GM18868 (cell line): Measurements from ENCODE around the gene GLB1L2.

Experiments used
- ATAC-seq: cut with Tn5 transposase; IDR thresholded peaks from one replicate; pipeline ENCODE4 v1.9.1; 2021; ENCODE audit warnings: mild to moderate bottlenecking, moderate library complexity; ENCODE audit not compliant: unreplicated experiment

Gene GLB1L2

DNA sequence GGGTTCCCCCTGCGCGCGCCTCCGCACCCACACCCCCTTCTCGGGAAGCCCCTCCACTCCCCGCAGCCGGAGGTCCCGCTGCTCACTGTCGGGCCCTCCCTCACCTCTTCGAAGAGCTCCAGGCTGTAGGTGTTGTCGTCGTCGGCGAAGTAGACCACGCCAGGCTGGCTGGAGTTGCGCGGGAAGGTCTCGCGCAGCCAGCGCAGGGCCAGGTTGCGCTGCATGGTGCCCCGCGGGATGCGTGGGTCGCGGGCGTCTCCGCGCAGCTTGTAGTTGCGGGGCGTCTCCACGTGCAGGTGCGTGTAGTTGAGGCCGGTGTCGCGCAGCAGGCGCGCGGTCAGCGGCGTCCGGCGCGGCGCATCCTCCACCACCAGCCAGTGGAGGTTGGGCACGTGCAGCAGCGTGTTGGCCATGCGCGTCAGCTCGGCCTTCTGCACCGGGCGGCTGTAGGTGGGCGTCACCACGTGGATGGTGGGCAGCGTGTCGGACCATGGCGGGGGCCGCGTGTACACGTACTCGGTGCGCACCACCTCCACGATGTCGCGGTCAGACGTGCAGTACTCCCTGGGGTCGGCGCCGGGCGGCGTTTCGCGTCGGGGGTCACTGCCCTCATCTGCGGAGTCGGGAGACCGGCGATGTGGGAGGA, 51.9 kb downstream of the GLB1L2 start:
- no peak for ATAC-seq

DNA sequence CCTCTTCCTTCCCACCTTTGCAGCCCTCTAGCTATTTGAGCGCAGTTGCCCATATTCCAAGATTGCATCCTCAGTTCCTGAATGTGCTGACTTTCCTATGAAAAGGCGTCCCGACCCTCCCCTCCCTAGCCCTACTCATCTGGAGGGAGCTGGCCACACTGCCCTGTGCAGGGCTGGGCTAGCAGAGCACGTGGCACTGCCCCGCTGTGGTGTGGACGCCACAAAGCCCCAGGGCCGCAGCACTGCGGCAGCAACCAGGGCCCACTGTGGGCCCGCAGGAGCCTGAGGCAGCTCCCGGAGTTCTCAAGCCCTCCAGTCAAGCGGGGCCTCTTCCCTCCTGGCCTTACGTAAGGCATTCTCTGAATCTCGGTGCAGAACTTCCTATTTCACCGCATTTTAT, 52.6 kb downstream of the GLB1L2 start:
- no peak for ATAC-seq

DNA sequence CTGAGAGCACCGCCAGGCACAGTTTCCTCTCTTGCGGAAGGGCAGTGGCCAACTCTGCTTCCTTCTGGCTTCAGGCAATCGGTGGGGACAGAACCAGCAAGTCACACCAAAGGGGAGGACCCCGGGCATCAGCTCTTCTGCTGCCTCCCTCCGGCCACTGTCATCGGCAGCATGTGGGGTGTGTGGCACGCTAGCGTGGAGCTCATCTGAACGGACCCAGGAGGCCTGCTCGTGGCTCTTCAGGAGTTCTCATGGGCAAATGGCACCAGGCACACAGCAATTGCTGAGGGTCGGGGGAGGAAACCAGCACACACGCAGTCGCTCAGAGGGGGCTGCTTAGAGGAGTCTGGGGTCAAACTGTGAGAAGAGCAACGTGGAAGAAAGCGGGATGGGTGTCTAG, 53.4 kb downstream of the GLB1L2 start:
- no peak for ATAC-seq

DNA sequence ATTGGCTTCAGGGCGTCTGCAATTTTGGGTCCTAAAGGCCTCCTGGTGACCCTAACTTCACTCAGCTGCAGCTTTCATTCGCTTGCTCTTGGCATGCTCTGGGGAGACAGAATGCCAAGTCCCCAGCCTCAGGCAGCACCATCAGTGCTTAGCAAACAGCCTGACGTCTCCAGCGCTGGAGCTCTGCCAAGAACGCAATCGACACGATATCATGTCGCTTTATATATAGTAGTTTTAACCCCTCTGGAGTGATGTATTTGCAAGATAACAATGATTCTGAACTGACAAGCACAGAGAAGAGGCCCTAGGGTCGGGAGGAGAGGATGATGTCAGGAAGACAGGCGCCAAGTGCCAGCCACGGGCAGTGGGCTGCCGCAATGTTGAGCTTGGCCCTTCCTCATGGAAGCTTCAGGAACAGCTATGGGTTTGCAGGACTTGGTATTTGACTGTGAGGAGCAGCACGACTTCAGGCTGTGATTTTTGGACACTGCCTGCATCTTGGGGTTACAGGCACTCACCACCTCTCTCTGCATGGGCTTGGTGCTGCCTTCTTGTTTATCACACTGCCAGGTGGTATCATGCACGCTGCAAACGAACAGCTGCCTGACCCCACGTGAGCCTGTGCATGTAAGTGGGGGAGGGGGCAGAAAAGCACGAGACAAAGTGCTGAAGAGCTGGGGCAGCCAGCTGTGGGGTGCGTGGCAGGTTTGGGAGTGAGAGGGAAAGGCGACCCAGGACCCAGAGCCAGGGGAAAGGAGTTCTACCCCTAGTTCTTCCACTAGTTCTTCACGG, 54.2 kb downstream of the GLB1L2 start:
- no peak for ATAC-seq

DNA sequence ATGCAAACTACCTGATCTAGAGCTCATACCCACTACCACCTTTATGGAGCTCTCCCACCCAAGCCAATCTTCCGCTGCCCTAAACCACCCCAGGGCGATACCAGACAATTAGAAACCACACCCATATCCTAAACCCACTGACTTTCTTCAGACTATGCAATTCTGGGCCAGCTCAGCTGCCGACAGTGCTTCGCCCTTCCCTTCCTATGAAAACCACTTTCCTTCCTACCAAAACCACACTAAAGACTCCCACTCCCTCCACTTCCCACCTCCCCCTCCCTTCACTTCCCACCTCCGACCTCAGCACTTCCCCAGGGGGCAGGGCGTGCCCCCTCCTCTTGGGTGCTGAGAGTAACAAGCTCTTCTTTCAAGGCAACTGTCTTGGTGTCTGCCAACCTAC, 55.2 kb downstream of the GLB1L2 start:
- ATAC-seq = no peak

DNA sequence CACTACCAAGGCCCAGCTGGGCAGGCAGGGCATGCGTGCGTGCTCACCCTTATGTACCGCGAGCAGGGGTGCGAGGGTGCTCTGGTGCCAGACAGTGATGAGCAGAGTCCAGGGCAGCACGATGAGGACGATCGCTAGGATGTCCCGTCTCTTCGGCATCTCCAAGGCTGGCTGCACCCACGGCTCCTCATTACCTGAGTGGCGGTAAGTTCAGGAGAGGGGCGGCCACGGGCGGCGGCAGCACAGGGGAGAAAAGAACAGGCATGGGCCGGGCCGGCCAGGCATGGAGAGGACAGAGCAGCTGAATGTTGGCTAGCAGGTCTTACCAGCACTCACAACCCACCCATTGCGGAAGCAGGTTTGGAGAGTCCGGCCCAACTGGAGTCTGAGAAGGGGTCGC, 55.7 kb downstream of the GLB1L2 start:
- no peak for ATAC-seq

DNA sequence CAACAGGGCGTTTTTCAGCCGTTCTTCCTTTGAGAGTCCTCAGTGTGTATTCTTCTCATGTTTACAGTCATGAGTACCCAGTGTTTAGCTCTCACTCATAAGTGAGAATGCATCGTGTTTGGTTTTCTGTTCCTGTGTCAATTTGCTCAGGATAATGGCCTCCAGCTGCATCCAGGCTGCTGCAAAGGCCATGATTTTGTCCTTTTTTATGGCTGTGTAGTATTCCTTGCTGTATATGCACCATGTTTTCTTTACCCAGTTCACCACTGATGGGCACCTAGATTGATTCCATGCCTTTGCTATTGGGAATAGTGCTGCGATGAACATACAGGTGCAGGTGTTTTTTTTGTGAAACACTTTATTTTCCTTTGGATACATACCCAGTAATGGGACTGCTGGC, 56.8 kb downstream of the GLB1L2 start:
- no peak for ATAC-seq

DNA sequence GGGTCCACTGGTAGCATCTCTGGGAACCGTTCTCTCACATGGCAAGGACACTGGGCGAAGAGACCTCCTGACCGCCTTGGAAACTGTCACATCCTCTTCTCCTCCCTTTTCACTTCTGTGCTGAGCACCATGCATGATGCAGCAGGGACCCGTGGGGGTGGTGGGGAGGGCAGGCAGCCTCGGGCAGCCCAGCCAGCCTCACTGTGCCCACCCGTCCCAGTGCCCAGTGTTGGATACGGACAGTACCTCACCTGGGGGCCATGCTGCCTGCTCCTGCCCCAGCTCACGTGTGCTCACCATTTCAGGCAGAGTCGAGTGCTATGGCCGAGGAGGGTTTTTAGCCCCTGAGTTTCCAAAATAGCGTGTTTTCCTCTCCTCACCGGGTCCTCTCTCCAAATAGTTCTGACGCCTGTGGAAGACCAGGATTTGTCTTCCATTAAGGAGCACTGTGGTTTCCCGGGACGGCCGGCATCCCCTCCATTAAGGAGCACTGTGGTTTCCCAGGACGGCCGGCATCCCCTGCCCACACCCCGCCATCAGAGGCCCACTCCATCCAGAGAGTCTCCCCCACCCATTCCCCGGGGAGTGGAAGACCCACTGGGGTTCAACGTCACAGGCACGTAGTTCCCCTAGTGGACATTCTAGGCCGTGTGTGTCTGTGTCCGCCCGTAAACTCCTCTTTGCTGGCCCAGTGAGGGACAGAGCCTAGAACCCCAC, 57.8 kb downstream of the GLB1L2 start:
- ATAC-seq = no peak

DNA sequence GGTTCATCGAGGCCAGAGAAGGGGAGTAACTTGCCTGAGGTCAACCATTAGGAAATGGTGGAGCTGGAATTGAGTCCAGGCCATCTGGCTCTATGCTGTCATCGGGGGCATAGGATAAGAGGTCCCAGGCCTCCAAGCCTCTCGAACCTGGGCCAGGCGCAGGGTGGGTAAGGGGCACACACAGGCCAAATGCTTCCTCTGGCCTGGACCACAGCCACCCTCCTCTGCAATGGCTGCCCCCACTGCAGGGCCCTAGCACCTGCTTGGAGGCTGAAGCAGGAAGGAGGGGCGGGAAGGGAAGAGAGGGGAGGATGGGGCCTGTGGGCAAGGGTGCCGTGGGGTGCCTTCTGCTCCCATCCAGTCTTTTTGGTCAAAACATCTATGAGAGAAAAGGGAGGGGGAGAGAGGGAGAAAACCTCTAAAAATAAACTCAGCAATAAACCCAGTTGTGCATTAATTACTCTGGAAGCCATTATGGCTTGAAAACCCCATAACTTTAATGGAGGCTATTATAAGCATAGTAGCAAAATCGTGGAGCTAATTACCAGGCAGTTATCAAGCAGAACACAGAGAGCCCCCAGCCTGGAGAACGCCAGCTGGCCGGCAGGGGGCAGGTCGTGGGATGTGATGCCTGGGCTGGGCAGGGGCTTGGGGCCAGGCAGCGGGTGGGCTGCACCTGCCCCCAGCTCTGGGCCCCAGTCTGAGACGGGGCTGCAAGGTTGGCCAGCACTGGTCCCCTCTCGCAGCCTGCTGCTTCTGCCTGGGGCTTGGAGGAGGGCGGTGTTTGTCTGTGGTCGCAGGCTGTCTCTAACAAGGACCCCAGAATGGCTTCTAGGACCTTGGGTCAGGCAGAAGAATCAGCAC, 59.1 kb downstream of the GLB1L2 start:
- no peak for ATAC-seq

DNA sequence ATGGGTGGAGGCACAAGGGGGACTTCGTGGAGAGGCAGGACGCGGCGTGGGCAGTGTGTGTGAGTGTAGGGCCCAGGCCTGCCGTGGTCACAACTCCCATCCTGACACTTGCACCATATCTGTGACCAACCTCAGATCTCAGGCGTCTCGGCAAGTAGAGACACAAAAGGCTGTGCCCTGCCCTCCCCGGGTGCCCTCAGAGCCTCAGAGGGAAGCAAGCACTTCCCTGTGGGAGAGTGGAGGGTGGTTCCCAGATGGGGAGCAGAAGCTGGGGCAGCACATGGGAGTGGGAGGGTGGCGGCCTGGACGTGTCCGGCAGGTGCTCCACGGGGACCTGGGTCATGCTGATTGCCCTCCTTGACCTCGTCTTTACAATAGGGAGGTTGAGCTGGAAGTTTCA, 59.9 kb downstream of the GLB1L2 start:
- no peak for ATAC-seq

DNA sequence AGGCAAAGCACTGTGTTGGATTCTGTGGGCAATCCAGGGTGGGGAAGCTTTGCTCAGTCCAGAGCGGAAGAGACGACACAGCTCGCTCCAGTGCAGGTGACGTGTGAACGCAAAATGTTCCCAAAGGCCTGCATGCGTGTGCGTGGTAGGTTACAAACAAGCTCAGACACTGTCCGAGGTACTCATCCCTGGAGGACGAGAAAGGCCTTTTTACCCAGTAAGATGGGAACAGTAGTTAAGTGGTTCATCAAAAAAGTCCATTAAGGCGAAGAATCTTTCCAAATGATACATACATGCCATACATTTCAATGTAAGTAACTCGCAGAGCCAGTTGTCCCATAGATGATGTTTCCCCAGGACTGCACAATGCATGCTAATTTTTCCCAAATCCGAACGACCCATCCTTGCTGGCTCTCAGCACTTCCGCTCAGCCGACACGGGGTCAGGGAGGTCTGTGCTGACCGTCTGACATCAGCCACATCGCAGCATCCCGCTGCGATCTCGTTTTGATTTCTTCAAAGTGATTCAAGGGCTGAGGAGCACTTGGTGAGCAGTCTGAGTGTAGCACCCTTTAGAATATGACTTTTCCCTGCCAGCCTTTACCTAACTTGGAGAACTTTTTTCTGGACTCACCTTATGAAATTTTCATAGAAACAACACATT, 61.3 kb downstream of the GLB1L2 start:
- ATAC-seq = no peak

DNA sequence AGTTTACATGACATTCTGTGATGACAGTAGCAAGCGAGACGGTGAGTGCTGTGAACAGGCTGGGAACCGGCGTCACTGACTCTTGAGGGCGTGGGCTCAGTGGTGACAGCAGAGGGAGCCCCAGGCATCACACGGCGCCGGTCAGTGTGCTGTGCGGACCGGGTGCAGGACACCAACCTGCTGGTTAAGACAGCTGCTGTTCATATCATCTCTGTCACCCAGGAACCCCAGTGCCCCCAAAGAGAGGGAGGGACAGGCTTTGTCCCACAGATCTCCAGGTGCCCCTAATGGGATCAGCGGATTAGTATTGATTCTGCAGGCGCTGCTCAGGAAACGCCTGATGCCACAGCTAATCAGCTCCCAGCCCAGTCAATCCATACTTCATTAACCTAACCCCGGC, 61.9 kb downstream of the GLB1L2 start:
- no peak for ATAC-seq

DNA sequence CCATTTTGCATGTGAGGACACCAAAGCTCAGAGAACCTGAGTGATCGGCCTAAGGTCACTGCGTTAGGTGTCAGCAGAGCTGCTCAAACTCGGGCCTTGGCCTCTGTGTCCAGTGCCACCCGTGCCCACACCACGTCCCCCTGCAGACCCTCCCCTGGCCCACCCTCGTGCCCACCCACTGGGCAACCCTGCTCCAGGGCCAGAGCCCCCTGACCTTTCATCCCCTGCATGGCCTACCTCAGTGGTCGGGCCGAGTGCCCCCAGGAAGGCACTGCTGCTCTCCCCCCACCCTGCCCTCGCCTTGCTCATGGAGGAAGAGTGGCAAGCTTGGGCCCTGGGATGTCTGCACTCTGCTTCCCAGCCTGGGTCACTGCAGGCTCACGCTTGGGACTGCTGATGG, 62.5 kb downstream of the GLB1L2 start:
- ATAC-seq = no peak

DNA sequence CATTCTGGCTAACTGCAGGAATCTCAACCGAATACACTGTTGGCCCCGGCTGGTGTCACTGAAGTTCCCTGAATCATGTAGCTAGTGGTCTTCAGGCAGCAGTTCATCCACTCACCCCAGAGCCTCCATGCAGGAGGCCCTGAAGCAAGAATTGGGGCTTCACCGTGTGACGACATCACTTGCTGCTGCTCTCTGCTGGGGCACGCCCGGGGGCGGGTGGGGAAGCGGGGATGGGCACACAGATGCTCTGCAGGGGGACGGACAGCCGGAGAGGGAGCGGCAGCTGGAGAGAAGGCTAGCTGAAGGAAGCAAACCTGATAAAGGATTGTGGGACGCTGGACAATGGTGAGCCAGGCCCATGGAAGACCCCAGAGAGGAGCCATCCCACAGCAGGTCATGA, 63.2 kb downstream of the GLB1L2 start:
- no peak for ATAC-seq

DNA sequence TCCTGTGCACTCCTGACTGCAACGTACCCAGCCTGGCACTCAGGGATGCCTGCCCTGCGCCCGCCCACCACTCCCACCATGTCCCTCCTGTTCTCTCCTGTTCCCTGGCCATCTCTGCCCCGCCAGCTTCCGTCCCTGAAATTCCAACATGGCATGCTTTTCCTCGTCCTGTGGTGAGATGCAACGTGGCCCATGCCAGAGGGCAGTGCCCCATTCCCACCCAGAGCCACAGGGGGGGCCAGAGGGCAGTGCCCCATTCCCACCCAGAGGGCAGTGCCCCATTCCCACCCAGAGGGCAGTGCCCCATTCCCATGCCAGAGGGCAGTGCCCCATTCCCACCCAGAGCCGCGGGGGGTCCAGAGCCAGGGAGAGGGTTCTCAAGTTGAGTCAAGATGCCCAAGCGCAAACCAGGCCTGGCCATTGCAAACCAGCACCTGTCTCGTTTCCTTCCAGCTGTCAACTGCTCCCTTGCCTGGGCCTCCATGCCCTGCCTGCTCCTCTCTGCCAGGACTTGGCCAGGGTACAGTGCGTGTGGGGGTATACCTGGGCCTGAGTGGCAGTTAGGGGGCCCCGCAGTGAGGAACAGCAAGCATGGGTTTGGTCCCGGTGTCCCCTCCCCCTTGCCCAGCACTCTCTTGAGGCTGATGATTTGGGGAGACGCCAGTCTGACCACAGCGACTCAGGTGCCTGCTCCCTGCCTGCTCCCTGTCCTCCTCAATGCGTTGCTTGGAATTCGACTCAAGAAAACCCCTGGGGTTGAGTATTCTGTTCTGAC, 65.7 kb downstream of the GLB1L2 start:
- no peak for ATAC-seq

DNA sequence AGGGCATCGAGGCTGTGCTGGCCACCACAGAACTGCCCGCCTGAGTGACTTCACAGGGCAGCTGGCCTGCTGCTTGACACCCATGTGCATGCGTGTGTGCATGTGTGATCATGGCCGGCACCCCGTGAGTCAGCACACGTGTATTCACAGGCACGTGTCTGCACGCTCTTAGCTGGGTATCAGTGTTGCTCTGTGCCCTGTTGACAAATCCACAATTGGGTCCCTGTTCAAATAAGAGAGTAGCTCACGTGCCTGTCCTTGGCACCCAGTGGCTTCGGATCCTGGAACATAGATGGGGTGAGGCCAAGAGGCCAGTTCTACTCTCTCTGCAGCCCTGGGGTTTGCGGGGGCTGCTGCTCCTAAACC, 66.3 kb downstream of the GLB1L2 start:
- ATAC-seq = no peak

DNA sequence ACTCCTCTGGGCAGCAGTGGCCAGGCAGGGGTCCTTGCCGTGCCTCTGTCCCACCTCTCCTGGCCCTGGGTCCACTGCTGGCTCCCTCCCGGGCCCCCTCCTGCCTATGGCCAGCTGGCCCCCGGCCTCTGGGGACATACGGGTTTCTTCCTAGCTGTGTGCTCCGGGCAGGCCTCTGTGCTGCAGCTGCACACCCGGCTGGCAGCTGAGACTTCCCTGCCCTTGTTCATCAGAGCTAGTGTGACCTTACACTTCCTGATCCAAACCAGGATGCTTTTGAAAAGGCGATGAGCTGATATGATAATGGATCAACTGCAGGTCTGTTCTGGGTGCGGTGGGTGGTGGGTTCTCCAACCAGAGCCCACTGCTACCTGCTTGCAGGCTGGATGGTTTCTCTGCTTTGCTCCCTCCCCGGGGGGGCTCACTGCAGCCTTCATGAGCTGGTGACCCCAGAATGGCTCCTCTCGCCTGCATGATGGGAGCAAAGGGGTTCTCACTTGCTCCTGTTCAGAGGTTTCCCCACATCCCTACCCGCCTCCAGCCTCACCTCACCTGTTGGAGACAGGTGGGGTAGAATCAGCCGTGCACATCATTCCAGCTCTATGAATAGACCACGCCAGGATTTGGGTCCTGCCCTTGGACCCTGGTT, 67.0 kb downstream of the GLB1L2 start:
- ATAC-seq = no peak

DNA sequence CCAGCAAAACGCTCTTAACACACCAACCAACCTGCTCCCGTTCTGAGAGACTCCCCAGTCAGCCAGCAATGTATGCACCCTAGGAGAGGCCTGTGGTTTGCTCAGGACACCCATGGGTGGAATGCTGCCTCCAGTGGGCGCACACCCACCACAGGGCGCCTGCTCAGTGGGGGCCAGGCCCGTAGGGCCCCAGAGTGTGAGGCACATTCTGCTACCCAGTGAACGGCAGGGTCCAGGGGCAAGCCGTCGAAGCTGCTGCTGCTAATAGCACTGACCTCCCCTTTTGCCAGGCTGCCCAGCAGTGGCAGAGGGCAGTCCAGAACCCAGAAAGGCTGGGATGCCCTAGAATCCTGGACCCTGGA, 67.5 kb downstream of the GLB1L2 start:
- ATAC-seq = no peak

DNA sequence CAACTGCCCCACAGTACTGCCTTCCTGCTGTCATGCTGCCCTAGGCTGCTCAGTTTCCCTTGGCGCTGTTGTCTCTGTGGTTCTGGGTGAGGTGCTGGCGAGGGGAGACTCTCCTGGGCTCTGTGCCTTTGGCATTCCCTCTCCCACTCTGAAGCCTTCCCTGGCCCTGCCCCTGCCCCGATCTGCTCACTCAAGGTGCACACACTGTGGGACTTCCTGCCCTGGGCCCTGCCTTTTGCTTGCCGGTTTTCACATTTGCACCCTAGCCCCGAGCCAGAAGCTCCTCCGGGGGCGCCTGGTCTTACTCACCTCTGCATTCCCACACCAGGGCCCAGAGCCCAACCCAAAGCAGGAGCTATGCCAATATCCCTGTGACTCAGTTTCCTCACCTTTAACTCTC, 68.2 kb downstream of the GLB1L2 start:
- ATAC-seq = no peak
